ENCODE results near the gene POU2F3.

Gene POU2F3

DNA sequence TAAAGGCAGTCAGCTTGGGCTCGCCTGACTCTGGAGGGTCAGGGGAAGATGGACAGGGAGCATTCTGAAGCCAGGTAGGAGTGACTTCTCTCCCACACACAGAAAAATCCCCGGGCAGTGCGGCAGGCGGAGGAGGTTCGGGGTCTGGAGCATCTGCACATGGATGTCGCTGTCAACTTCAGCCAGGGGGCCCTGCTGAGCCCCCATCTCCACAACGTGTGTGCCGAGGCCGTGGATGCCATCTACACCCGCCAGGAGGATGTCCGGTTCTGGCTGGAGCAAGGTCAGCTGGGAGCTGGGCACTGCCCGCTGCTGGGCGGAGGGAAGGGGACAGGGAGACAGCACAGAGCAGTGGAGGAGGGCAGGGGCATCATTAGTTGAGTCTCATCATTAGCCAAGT lies 13.2 kb upstream of the POU2F3 start:
- no peak for DNase-seq (ENCODE audit: low spot score)

DNA sequence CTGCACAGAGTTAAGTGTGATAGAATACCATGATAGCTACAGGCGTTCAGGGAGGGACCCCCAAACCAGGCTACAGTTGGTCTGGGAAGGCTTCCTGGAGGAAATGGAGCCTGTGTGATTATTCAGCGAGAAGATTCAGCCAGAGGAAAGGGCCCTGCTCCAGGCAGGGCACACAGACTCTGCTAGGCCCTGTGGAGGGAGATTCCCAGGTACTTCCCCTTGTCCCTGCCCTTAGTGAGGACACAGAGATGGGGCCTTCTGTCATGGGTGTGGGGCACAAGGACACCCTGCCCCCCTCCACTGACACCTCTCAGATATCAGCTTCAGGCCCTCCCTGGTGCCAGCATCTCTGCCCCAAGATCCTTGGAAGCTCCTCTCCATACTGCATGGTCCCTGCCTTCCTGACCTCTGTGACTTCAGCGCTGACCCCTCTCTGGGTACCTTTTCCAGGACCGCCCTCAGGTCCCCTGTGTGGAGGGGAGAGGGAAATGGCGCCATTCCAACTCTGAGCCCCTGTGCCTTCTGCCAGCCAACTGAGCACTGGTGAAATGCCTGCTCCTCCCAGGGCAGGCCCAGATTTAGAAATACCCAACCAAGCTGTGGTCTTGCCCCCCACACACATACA lies 12.6 kb upstream of the POU2F3 start:
- DNase-seq (ENCODE audit: low spot score), result no peak

DNA sequence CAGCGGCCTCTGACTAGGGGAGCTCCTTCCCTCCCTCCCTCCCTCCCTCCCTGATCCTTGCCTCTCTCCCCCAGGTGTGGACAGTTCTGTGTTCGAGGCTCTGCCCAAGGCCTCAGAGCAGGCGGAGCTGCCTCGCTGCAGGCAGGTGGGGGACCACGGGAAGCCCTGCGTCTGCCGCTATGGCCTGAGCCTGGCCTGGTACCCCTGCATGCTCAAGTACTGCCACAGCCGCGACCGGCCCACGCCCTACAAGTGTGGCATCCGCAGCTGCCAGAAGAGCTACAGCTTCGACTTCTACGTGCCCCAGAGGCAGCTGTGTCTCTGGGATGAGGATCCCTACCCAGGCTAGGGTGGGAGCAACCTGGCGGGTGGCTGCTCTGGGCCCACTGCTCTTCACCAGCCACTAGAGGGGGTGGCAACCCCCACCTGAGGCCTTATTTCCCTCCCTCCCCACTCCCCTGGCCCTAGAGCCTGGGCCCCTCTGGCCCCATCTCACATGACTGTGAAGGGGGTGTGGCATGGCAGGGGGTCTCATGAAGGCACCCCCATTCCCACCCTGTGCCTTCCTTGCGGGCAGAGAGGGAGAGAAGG lies 11.1 kb upstream of the POU2F3 start:
- no peak for DNase-seq (ENCODE audit: low spot score)

DNA sequence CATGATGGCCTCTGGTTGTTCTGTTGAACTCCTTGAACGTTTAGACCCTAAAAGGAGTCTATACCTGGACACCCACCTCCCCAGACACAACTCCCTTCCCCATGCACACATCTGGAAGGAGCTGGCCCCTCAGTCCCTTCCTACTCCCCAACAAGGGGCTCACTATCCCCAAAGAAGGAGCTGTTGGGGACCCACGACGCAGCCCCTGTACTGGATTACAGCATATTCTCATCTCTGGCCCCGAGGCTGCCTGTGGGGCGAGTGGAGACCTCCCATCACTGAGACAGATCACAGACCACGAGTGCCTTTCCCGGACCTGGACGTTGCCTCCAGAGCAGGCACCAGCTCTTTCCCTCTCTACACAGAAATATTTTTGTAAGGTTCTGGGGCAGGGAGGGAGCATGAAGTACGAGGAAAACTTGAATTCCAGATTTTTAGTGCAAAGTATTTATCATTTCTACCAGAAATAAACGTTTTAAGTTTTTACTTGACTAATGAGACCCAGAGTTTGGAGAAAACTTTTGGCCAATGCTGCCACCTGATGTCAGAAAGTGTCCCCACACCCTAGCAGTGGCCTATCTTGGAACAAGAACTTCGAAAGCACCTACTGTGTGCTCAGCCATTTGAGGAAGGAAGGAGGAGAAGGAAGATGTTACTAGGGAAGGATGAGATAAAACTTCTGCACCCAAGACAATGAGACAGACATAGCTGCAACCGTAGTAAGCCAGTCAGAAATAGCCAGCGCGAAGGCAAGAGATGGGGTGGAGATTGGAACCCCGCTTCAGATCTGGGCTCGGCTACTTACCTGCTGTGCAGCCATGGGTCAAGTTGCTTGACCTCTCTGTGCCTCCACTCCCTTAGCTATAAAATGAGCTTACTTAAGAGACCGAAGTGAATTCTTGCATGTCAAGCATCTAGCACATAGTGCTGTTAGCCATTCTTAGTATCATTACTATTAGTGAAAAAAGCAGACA lies 10.2 kb upstream of the POU2F3 start:
- DNase-seq (ENCODE audit: low spot score), result peak; percentile 6

DNA sequence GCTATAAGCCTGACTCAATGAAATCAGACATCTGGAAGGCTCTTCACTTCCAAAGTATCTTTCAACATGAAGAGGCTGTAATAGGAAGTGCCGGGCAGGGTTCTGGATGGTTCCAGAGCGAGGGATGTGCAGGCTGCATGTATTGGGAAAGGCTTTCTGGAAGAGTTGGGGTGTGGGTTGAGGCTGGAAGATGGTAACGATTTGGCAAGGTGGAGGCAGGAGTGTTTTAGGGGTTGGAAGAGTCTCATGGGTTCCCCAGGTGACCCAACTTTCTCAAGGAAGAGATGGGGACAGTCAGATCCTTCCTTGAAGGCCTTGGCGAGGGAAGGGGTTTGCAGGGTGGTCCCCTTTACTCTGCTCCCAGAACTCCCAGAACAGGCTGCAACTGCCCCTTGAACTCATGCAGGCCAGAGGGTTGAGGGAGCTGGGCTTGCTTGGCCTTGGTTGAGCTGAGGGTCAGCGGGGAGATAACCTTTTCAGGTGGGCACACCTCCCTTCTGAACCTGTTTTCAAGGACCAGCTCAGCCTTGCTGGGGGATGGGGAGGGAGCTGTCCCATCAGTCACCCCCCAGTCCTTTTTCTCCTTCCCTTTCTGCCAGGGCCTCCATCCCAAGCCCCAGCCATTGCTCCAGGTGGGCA lies 9.4 kb upstream of the POU2F3 start:
- DNase-seq (ENCODE audit: low spot score), result no peak

DNA sequence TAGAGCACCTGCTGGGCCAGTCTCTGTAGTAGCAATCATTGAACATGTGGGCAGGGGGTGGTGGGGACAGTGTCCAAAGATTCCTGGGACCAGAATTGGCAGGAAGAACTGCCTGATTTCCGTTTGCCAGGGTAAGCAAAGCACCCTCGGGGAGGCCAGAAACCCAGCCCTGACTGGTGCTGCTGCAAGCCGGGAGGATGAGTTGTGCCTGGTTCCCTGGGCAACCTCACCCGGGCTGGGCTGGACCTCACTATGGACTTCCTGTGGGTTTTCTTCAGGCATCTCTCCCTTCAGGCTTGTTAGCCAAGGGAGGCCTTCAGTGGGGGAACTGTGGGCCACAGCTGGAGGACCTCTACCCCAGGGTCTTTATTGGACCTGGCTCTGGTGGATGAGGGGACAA lies 8.0 kb upstream of the POU2F3 start:
- no peak for DNase-seq (ENCODE audit: low spot score)

DNA sequence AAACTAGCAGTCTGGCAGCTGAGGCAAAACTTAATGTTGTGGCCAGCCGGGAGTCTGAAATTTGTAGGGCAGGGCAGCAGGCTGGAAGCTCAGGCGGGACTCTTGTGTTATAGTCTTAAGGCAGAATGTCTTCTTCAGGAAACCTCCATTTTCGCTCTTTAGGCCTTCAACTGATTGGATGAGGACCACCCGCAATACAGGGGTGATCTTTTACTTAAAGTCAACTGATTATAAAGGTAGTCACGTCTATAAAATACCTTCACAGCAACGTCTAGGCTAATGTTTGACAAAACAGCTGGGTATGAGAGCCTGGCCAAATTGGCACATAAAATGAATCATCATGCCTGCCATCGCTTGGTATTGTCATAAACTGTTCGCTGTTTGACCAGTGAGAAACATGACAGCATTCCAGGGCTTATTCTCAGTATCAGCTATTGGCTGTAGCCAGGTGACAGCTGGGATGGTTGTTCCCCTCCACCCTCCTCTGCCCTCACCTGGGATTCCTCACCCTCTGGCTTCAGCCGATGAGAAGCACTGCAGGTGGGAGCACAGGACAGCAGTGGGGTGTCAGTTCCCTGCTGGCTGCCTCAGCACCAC lies 6.6 kb upstream of the POU2F3 start:
- no peak for DNase-seq (ENCODE audit: low spot score)

DNA sequence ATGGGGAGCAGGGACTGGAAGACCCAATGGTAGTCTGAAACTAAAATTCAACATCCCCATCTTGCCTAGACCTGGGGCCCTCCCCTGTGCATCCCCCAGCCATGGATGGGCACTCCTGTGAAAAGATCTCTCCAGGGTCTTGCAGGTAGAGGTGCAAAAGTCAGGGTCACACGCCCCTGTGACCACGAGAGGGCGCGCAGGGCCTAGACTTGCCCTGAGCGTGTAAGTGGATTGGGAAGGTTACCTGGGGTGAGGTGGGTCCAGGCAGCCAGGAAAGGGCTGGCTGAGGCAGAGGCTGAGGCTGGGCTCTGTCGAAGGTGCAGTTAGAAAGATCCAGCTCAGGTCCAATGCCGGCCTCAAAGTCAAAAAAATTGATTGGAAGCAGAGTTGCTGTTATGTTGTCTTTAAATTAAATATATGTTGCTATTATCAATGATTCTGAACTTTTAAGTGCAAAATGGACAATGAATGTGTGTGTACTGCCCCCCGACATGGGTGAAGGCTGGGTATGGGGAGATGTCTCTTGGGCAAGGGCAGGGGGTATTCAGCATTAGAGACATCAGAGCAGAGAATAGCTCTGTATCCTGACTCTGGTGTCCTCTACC lies 4.8 kb upstream of the POU2F3 start:
- DNase-seq (ENCODE audit: low spot score), result peak; percentile 17

DNA sequence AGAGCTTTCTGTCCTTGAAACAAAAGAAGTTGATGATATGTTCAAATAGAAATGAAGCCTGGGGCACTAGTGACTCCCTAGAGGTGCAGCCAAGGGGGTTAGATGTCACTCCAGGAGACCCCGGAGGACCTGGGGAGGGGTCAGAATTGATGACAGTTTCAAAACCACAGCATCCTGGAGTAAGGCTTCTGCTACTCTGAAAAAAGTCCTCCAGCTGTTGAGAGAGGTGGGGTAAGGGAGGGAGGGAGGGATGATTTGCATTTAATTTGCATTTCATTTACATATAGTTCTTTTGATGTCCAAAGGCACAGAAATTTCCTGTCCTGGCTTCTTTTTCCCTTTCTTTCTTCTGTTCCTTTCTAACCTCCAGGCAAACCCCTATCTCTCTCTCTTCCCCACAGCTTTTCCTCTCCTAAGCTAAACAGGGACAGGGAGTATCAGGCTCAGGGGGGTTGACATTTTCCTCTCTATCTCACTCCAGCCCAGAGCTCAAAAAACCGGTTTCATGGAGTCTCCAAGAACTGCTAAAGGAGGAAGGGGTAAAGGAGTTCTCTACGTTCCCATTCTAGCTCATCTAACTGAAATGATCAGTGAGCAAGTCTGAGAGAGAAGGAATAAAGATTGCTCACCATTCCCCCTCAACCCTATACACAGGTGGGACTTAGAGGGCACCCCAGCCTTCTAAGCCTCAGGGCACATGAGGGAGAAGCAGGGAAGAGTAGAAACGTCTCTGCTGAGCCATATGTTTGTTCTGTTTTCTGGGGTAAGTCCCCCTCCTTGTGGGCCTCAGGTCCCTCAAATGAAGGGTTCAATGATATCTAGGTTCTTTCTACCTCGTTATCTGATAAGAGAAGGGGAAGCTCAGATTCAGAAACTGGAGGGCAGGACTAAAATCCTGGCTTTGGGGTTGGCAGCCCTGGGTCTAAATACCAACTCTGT lies 3.5 kb upstream of the POU2F3 start:
- no peak for DNase-seq (ENCODE audit: low spot score)

DNA sequence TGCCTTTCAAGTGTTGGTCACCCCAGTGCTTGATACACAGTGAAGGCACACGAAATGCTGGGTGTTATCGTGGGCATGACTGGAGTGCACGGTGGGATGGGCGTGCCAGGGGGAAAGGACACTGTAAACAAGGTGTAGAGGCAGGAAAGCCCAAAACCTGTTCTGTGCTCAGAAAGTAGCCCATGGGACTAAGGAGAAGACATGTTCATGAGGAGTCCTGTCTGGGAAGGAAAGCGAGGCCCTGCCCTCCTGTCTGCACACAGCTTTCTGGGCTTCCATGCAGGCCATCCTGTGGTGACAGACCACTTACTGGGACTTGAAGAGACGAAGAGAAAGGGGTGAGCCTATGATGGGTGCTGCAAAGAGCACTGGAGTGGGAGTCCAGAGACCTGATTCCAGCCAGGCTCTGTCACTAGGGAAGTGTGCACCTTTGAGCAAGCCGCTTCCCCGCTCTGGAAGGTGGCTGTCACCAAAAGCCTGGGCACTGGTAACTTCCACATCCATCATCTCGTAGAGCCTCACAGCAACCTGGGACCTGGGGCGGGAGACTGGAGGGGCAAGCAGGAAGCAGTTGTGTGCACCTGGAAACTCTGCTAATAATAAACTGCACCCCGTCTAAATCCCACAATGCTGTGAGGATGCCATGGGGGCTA lies 846 bp upstream of the POU2F3 start:
- no peak for DNase-seq (ENCODE audit: low spot score)

DNA sequence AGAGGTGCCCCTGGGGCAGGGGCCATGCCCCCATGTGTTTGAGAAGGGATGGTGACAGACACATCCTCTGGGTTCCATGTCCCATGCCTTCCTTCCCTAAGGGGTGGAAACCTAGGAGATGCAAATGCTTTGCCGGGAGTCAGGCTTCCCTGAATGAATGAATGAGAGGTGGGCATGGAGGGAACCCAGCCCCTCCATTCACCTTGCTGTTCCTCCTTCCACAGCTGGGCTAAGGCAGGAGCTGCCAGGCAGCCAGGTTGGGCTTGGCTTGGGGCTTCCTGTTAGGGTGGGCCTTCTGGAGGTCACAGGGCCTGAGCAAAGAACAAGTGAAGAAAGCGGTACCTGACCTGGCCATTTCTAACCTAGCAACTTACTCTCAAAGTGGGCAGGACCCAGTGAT lies 926 bp downstream of the POU2F3 start:
- no peak for DNase-seq (ENCODE audit: low spot score)

DNA sequence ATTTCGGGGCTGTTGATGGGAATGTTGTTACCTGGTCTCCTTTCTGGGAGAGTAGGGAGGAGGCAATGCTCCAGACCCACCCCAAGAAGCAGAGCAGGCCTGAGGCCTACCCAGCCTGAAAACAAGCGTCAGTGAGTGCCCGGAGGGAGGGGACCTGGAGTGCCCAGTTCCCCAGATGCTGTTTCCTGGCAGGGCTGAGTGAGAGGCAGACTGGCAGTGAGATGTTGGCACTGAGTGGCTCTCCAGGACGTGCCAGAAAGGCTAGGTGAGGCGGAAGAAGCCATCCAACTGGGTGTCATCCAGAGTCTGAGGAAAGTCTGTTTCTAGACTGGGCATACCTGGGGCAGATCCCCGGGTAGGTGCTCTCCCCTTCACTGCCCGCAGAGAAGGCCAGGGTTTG lies 1.3 kb downstream of the POU2F3 start:
- no peak for DNase-seq (ENCODE audit: low spot score)

DNA sequence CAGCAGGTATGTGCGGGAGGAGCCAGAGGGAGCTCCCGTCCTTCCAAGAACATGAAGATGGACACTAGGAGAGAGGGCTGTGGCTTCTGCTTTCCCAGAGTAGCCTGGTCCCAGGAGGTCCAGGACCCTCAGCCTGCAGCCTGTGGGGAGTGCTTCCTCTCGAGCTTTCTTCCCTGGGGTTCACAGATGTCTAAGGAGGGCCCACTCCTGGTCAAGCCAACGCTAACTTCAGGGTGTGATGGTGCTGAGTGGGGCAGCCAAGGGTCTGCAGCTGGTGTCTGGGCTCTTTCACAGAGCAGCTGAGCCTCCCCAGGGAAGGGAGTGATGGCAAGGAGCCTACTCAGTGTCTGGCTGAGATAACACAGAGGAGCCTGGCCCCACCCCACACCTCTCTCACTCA lies 3.3 kb downstream of the POU2F3 start:
- DNase-seq (ENCODE audit: low spot score), result no peak

DNA sequence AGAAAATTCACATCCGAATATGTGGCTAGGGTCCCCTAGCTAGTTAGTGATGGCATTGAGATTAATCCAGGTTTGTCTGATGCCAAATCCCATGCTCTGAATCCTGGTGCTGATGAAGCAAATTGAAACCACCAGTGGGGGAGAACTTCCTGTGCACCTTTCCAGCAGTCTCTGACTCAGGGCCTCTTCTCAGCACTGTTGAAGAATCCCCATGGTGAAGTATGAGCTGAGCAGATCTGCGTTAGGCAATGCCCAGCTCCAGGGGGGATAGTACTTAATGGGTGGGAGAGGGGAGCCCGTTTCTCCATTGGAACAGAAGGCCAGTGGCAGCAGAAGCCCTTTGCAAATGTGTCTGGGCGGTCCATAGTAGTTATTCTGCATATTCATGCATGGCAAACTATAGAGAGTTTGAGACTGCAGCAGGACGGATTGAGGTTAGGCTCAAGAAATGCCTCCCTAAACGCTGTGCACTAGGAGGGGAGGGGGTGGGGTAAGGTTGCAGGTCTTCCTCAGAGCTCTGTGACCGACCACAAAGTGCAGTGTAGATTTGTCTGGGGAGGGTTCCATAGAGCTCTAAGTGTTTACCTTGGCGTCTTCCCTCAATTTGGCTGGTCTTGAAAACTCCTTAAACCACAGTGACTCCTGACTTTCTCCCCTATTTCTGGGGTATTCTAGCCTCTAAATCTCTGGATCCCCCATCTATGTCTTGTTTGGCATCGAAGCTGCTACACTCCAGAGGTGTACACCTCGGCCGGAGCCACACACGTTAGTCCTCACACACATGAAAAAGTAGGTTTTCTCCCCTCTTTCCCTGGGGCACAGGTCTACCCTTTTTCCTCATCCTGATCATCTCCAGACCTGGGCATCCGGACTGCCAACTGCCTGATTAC lies 4.8 kb downstream of the POU2F3 start:
- no peak for DNase-seq (ENCODE audit: low spot score)

DNA sequence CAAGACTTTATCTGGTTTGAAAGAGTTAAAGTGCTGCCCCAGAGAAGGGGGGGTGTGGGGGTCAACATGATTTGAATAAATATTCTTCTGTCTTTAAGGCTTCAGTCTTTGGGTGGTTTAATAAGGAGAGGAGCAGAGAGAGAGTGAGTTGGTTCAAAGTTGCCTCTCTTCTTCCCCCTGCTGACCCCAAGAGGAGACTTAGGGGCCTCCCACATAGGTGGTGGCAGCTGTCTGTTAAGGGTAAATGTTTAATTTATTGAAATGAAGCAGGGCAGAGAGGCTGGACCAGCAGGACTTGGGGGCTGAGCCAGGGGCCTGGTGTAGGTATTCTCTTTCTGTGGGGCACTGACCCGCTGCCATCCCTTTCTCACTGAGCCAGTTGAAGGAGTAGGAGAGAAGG lies 5.5 kb downstream of the POU2F3 start:
- DNase-seq (ENCODE audit: low spot score), result no peak

DNA sequence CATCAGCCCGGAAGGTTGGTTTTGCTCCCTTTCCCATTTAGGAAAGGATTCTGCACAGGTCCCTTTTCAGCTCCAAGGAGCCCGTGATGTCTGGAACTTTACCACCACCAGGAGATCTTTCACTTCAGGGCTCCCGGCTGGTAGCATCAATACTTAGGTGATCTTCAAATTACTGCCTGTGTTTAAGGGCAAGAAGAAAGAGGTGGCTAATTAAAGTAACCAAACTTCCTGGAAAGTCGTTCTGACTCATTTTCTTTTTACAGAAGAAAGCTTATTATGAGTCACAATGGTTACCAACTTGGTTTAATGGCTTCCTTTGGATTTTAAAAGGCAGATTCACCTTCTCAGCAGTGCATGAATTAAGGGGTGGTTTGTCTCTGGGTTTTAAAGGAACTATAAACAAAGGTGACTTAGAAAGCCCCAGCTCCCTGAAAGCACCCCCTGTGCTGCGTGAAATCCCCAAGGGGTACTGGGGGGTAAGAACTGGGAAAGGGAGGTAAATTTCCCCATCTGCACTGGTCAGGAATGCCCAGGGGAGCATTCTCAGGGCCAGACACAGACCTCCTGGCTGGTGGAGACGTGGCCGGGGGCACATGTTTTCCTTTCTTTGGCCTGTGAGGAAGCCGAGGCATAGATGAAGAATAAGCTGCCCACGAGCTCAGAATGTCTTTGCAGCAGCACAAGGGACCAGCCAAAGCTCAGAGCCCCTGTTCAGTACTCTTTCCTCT lies 8.8 kb downstream of the POU2F3 start:
- DNase-seq (ENCODE audit: low spot score), result peak; percentile 10

DNA sequence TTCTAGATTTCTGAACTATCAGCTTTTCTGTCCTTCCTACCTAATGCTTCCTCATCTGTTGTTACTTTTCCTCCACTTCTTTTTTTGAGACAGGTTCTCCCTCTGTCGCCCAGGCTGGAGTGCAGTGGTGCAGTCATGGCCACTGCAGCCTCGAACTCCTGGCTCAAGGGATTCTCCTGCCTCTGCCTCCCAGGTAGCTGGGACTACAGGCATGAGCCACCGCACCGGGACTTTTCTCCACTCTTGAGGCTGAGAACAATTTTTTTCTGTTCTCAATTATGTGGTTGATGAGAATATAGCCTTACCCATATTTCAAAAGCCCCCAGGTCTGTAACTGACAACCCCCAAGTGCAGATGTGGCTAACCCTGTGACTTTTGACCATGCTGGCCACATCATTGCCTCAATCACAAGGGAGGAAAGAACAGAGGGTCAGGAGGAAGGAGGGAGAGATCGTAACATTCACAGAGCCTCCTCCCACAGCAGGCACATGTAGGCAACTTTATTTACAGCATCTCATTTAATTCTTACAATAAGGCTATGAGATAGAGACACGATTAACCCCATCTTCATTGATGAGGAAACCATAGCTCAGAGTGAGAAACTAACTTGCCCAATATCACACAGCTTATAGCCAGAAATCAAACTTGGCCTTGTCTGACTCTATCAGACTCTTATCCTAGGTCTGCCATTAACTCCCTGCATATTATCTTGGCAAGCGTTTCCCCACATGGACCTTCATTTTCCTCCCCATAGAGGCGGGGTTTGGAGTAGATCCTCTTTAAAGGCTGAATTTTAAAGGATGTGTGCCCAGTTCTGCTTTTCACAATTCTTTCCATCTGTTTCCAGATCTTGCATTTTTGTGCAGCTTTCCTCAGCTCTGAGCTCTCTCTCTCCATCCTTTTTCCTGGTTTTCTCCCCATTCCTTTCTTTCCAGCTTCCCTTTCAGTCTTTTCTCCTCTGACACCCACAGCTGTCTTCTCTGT lies 9.6 kb downstream of the POU2F3 start:
- no peak for DNase-seq (ENCODE audit: low spot score)
